Lung (tissue), 12 donors: ENCODE measurements around the gene TANGO6. TPM values are rescaled to one million over a fixed set of nuclear protein-coding genes. Genes with fewer than 3 reads are reported as not detected.

ENCODE experiments used
- ATAC-seq: fragments of 200-7000 bp; cut with Tn5 transposase; one replicate; pipeline ENCODE4 v1.9.1; 2020; ENCODE audit warnings: moderate number of reproducible peaks; ENCODE audit not compliant: insufficient read depth, low FRiP score
- DNase-seq, 3 donors: peaks; one replicate each; pipeline ENCODE4 v3.0.0-alpha.2; 2013 to 2017
- H3K27ac ChIP-seq, 2 donors: one replicate each; pipeline ENCODE4 v1.5.1; 2013; ENCODE audit warnings: mild to moderate bottlenecking in 2 of 2, moderate library complexity in 2 of 2, control low read depth in 1 of 2, inconsistent platforms in 1 of 2, low read depth in 1 of 2, low read length in 1 of 2
- H3K27me3 ChIP-seq, 3 donors: one replicate each; pipeline ENCODE4 v1.5.1; 2013; ENCODE audit warnings: low read length in 2 of 3; ENCODE audit not compliant: control insufficient read depth in 3 of 3, insufficient read depth in 3 of 3
- H3K36me3 ChIP-seq, 4 donors: one replicate each; pipeline ENCODE4 v1.5.1; 2013; ENCODE audit warnings: low read length in 4 of 4, mild to moderate bottlenecking in 1 of 4, moderate library complexity in 1 of 4; ENCODE audit not compliant: control insufficient read depth in 4 of 4, insufficient read depth in 4 of 4
- H3K4me1 ChIP-seq, 5 donors: one replicate each; pipeline ENCODE4 v1.5.1; 2013; ENCODE audit warnings: low read length in 5 of 5, mild to moderate bottlenecking in 2 of 5, moderate library complexity in 1 of 5; ENCODE audit not compliant: control insufficient read depth in 5 of 5, insufficient read depth in 5 of 5
- H3K4me3 ChIP-seq: one replicate; pipeline ENCODE4 v1.5.1; 2013; ENCODE audit warnings: mild to moderate bottlenecking, control low read depth, moderate library complexity
- H3K9ac ChIP-seq, 2 donors: one replicate each; pipeline ENCODE4 v1.5.1; 2013; ENCODE audit warnings: low read length in 2 of 2, control low read depth in 1 of 2; ENCODE audit not compliant: insufficient read depth in 1 of 2
- H3K9me3 ChIP-seq, 4 donors: one replicate each; pipeline ENCODE4 v1.5.1; 2013; ENCODE audit warnings: low read length in 3 of 4, mild to moderate bottlenecking in 1 of 4, moderate library complexity in 1 of 4; ENCODE audit not compliant: control insufficient read depth in 4 of 4, insufficient read depth in 3 of 4
- CTCF ChIP-seq: IDR thresholded peaks from 2 replicates; pipeline ENCODE4 v1.5.1; 2012; ENCODE audit warnings: mild to moderate bottlenecking; ENCODE audit errors: control extremely low read depth, extremely low read depth
- WGBS, 2 donors: extraction: QIAGEN DNeasy Blood & Tissue Kit; methylation state at CpG; one replicate each; pipeline ENCODE4 v1.1.7; 2013; 5-methylcytosine and 5-hydroxymethylcytosine counted together
- polyA plus RNA-seq, 2 donors: library from polyadenylated mRNA; stranded (reverse); fragments of 200-250 nt; gene quantifications; one replicate each; pipeline ENCODE4 v1.2.1, GENCODE V29; 2013
- total RNA-seq, 2 donors: library from RNA; depleted of rRNA in 1 of 2; stranded (reverse); fragments of >200 nt in 1 of 2; gene quantifications; one replicate each; pipeline ENCODE4 v1.2.1, GENCODE V29; 2014 to 2021
- donor health status: control.
- donor health status: control.
- donor health status: Bipolar disorder and iron deficiency.
- donor health status: healthy.
- donor health status: DM: yes; HTN: yes; CAD: no.

The TANGO6 gene
- total and polyA plus RNA-seq, 4 donors: 2.3 to 19.3 (median 11.9) TPM

GRCh38 chr16:68844211-68844564 lies 857 bp downstream of the TANGO6 start:
- Histone ChIP-seq H3K9ac (peak overlapping the region in 1 of 2 donors; percentile 61), H3K27me3 (no peaks in the 10 kb centered on the region), H3K27ac (peak overlapping the region; percentile 91 to 95), H3K4me3 (peak overlapping the region; percentile 92), H3K4me1 (peaks cover 0 to 5% (median 0%) of the 10 kb centered on the region in 5 donors), H3K36me3 (peaks cover 0 to 1% (median 0%) of the 10 kb centered on the region in 4 donors), H3K9me3 (no peaks in the 10 kb centered on the region)
- no peak for TF ChIP-seq CTCF
- 6 to 10% methylated on average over 6 of the region's 6 CpGs for WGBS, 2 donors
- no peak for DNase-seq
- ATAC-seq: no peak

GRCh38 chr16:68848786-68849185 lies 5.5 kb downstream of the TANGO6 start:
- no peak overlapping the region for H3K27ac ChIP-seq
- no peak for ATAC-seq
- H3K27me3 ChIP-seq: no peaks in the 10 kb centered on the region
- peaks cover 0 to 2% (median 0%) of the 10 kb centered on the region in 4 donors for H3K36me3 ChIP-seq
- WGBS, 2 donors: 50 to 78% methylated on average over 9 of the region's 9 CpGs
- no peaks in the 10 kb centered on the region for H3K9me3 ChIP-seq
- DNase-seq: no peak
- TF ChIP-seq CTCF: no peak
- H3K4me3 ChIP-seq: no peak overlapping the region
- no peak overlapping the region for H3K9ac ChIP-seq
- peaks cover 0 to 5% (median 0%) of the 10 kb centered on the region in 5 donors for H3K4me1 ChIP-seq

- Histone ChIP-seq H3K27ac (no peak overlapping the region), H3K36me3 (peaks cover 0 to 2% (median 0%) of the 10 kb centered on the region in 4 donors), H3K9me3 (no peaks in the 10 kb centered on the region), H3K27me3 (no peaks in the 10 kb centered on the region), H3K4me3 (no peak overlapping the region), H3K9ac (no peak overlapping the region), H3K4me1 (no peaks in the 10 kb centered on the region)
- no peak for DNase-seq
- WGBS, 2 donors: 96 to 99% methylated on average over 2 of the region's 2 CpGs
- no peak for TF ChIP-seq CTCF
- ATAC-seq: no peak
These were observed 7.2 kb downstream of the TANGO6 start for GRCh38 chr16:68850481-68850880.

- Histone ChIP-seq H3K36me3 (peaks cover 0 to 2% (median 0%) of the 10 kb centered on the region in 4 donors), H3K4me3 (no peak overlapping the region), H3K27me3 (no peaks in the 10 kb centered on the region), H3K9ac (no peak overlapping the region), H3K27ac (no peak overlapping the region), H3K4me1 (no peaks in the 10 kb centered on the region), H3K9me3 (no peaks in the 10 kb centered on the region)
- 93 to 94% methylated on average over 2 of the region's 2 CpGs for WGBS, 2 donors
- DNase-seq (peak in 1 of 3 donors; percentile 7), ATAC-seq (no peak)
- TF ChIP-seq CTCF: no peak
These were observed 8.3 kb downstream of the TANGO6 start for GRCh38 chr16:68851601-68852000.
